B cell (primary cell): ENCODE data around the gene CIART. TPM values are rescaled to one million over a fixed set of nuclear protein-coding genes. Genes with fewer than 3 reads are reported as not detected.

Experiments used
- ATAC-seq: fragments of 200-7000 bp; cut with Tn5 transposase; one replicate; pipeline ENCODE4 v1.10.0; 2021; ENCODE audit warnings: low read depth, mild to moderate bottlenecking, moderate number of reproducible peaks, moderate library complexity
- CTCF ChIA-PET: fragments of 350-600 bp; sonication (Branson Sonifier 250); formaldehyde crosslinking; loops from one replicate; lab custom pipeline; 2021; ENCODE audit warnings: antibody characterized with exemption, inconsistent platforms; lab: Charles Lee
- POLR2A ChIA-PET: fragments of 350-600 bp; sonication (Branson Sonifier 250); formaldehyde crosslinking; loops from one replicate; lab custom pipeline; 2021; ENCODE audit warnings: antibody characterized with exemption; lab: Charles Lee
- DNase-seq: peaks from one replicate; pipeline ENCODE4 v3.0.0; 2013
- H2AFZ ChIP-seq: 2 replicates; pipeline ENCODE4 v1.6.1; 2012; ENCODE audit warnings: mild to moderate bottlenecking, low read depth, low read length; ENCODE audit not compliant: insufficient read depth, poor library complexity, severe bottlenecking
- H3K27ac ChIP-seq, 2 donors: 1 replicate in 1 of 2; 2 replicates in 1 of 2; pipeline ENCODE4 v1.5.1; 2012 to 2013; ENCODE audit warnings: low read length in 2 of 2, mild to moderate bottlenecking in 2 of 2, moderate library complexity in 1 of 2
- H3K27me3 ChIP-seq, 4 experiments: fragments of 200-600 bp in 1 of 4; sonication (generic) in 1 of 4; replicated peaks in 1 of 4; 1 replicate in 2 of 4; 2 replicates in 2 of 4; pipeline versions ENCODE4 v1.6.1 to v1.7.0; 2013 to 2016; ENCODE audit warnings: low read length in 3 of 4, mild to moderate bottlenecking in 2 of 4, mixed read lengths in 1 of 4, moderate library complexity in 1 of 4; ENCODE audit not compliant: insufficient read depth in 4 of 4, control insufficient read depth in 3 of 4; ENCODE audit errors: control extremely low read depth in 1 of 4
- H3K36me3 ChIP-seq, 2 experiments: replicated peaks in 1 of 2; 1 replicate in 1 of 2; 2 replicates in 1 of 2; pipeline versions ENCODE4 v1.6.1 to v1.7.1; 2013; ENCODE audit warnings: low read length in 1 of 2; ENCODE audit not compliant: insufficient read depth in 2 of 2, control insufficient read depth in 1 of 2; ENCODE audit errors: control extremely low read depth in 1 of 2, extremely low read depth in 1 of 2
- H3K4me1 ChIP-seq, 2 donors: fragments of 200-600 bp in 1 of 2; sonication (generic) in 1 of 2; 1 replicate in 1 of 2; 2 replicates in 1 of 2; pipeline versions ENCODE4 v1.5.1 to v1.6.1; 2013 to 2017; ENCODE audit warnings: low read length in 2 of 2; ENCODE audit not compliant: control insufficient read depth in 2 of 2, insufficient read depth in 2 of 2
- H3K4me2 ChIP-seq: replicated peaks from 2 replicates; pipeline ENCODE3; 2012; ENCODE audit warnings: mild to moderate bottlenecking, low read depth, low read length; ENCODE audit not compliant: poor library complexity, severe bottlenecking
- H3K4me3 ChIP-seq, 5 experiments: fragments of 200-600 bp in 1 of 5; sonication (generic) in 1 of 5; 1 replicate in 3 of 5; 2 replicates in 2 of 5; pipeline versions ENCODE4 v1.5.1 to v1.7.0; 2011 to 2016; ENCODE audit warnings: low read length in 4 of 5, mild to moderate bottlenecking in 4 of 5, low read depth in 2 of 5, control low read depth in 1 of 5, moderate library complexity in 1 of 5; ENCODE audit not compliant: insufficient read depth in 1 of 5; ENCODE audit errors: control extremely low read depth in 1 of 5, extremely low read depth in 1 of 5
- H3K79me2 ChIP-seq: fragments of 200-600 bp; sonication (generic); one replicate; pipeline ENCODE4 v1.6.0; 2016; ENCODE audit warnings: low read length; ENCODE audit not compliant: control insufficient read depth, insufficient read depth
- H3K9ac ChIP-seq: fragments of 200-600 bp; sonication (generic); 2 replicates; pipeline ENCODE4 v1.6.1; 2017; ENCODE audit warnings: mild to moderate bottlenecking, low read length, moderate library complexity
- H3K9me3 ChIP-seq, 3 donors: one replicate each; pipeline versions ENCODE4 v1.6.1 to v1.7.1; 2013; ENCODE audit warnings: low read length in 2 of 3; ENCODE audit not compliant: control insufficient read depth in 2 of 3, insufficient read depth in 1 of 3; ENCODE audit errors: control extremely low read depth in 1 of 3
- H4K20me1 ChIP-seq: 2 replicates; pipeline ENCODE4 v1.6.0; 2012; ENCODE audit warnings: mild to moderate bottlenecking, low read length; ENCODE audit not compliant: insufficient read depth, control insufficient read depth, poor library complexity, severe bottlenecking
- H3K27ac Mint-ChIP-seq: one replicate; pipeline ENCODE4 v1.8.0; 2021; ENCODE audit warnings: mixed read lengths
- H3K27me3 Mint-ChIP-seq: one replicate; pipeline ENCODE4 v1.8.0; 2021; ENCODE audit warnings: mixed read lengths
- H3K4me1 Mint-ChIP-seq: one replicate; pipeline ENCODE4 v1.8.0; 2021; ENCODE audit warnings: mixed read lengths
- H3K4me3 Mint-ChIP-seq: one replicate; pipeline ENCODE4 v1.8.0; 2021; ENCODE audit warnings: mixed read lengths
- H3K9me3 Mint-ChIP-seq: one replicate; pipeline ENCODE4 v1.8.0; 2022; ENCODE audit warnings: mixed read lengths; ENCODE audit not compliant: insufficient read depth
- EZH2 ChIP-seq: IDR thresholded peaks from 2 replicates; pipeline ENCODE4 v1.6.1; 2012; ENCODE audit warnings: borderline replicate concordance, low read depth, mild to moderate bottlenecking, moderate library complexity, low read length; ENCODE audit not compliant: insufficient read depth, poor library complexity, severe bottlenecking
- WGBS: methylation state at CpG from one replicate; pipeline ENCODE4 v1.1.5; 2013; ENCODE audit warnings: missing lambda C conversion rate; ENCODE audit not compliant: insufficient coverage; 5-methylcytosine and 5-hydroxymethylcytosine counted together
- intact Hi-C: fragments of 100-400 bp; cut with micrococcal nuclease; formaldehyde crosslinking; loops from one replicate; pipeline ENCODE4 v1.10.0; 2022
- polyA plus RNA-seq: library from polyadenylated mRNA; depleted of rRNA; stranded (reverse); fragments of >200 nt; gene quantifications from 2 replicates; pipeline ENCODE4 v1.2.3, GENCODE V29; 2012
- total RNA-seq, 2 donors: library from RNA; stranded (reverse); fragments of 120-200 nt in 1 of 2; gene quantifications; 1 replicate in 1 of 2; 2 replicates in 1 of 2; pipeline versions ENCODE4 v1.2.3 to v1.2.4, GENCODE V29; 2013 to 2022
- TF ChIP-seq, protein P1 (sequence below): fragments of 200-600 bp; IDR thresholded peaks from one replicate; pipeline ENCODE4 v1.8.0; 2022; ENCODE audit warnings: antibody characterized with exemption, mild to moderate bottlenecking

Gene CIART
- total and polyA plus RNA-seq, 2 donors (not counting 1 experiment from before 2014, with no cell fraction given) = 0.46 TPM; not detected in 1

DNA sequence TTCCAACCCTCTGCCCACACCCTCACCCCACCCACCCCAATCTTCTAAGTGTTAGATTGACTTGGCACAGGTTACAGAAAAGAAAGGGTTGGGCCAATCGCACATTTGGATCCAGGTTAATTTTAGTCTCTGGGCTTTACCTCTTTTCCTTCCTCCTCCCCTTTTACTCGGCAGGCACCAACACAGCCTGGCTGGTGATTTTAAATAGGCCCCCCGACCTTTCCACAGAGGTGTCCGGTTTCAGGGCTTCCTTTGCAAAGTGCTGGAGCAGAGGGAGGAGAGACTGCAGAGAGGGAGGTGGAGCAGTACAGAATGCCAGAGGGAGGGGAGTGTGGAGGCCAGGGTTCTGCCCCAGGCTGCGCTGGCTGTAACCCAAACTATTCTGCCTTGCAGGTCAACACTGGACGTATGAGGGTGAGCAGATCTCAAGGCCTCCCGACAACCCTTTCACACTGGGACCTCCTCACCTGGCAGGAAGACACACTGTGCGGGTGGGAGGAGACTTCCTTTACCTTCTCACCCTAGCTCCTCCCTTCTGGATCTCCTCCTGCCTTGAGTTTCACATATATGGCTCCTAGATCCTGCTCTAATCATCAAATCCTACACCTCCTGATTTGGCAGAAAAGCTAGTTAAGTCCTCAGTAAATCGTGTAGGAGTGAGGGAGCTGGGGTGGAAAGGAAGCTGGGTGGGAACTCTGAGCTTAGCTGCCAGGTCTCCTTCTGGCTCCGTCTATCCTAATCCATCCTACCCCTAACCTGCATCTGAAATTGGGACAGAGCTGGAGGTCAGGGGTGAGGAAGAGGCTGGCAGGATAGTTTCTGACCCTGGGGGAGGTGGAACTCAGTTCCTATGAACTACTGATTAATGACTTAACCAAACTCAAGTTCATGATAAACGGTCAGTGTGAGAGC is 22.3 kb upstream of the CIART start:
- H3K4me1 Mint-ChIP-seq = peaks cover 13% of the 10 kb centered on the region
- H2AFZ ChIP-seq = no peak overlapping the region
- H3K9ac ChIP-seq = no peak overlapping the region
- no peak overlapping the region for H3K4me3 ChIP-seq
- no peak for DNase-seq
- WGBS = 66% methylated on average over 7 of the region's 11 CpGs
- intact Hi-C loops = loop anchor here (10.0 kb wide), 1 partner anchor 735 kb away; no protein-coding TSS in a partner anchor
- H3K4me3 Mint-ChIP-seq = no peak overlapping the region
- H3K9me3 ChIP-seq = no peaks in the 10 kb centered on the region
- no peak overlapping the region for H3K4me2 ChIP-seq
- H3K27me3 Mint-ChIP-seq = peaks cover 40% of the 10 kb centered on the region
- H4K20me1 ChIP-seq = no peaks in the 10 kb centered on the region
- no peak for ATAC-seq
- H3K27ac ChIP-seq = no peak overlapping the region
- peaks cover 0 to 4% of the 10 kb centered on the region in 2 experiments for H3K36me3 ChIP-seq
- CTCF ChIA-PET = interaction anchor here (0.6 to 0.8 kb wide), 2 partner anchors 8 to 358 kb away, joined by 3 read pairs; no protein-coding TSS in a partner anchor
- TF ChIP-seq, protein P1, sequence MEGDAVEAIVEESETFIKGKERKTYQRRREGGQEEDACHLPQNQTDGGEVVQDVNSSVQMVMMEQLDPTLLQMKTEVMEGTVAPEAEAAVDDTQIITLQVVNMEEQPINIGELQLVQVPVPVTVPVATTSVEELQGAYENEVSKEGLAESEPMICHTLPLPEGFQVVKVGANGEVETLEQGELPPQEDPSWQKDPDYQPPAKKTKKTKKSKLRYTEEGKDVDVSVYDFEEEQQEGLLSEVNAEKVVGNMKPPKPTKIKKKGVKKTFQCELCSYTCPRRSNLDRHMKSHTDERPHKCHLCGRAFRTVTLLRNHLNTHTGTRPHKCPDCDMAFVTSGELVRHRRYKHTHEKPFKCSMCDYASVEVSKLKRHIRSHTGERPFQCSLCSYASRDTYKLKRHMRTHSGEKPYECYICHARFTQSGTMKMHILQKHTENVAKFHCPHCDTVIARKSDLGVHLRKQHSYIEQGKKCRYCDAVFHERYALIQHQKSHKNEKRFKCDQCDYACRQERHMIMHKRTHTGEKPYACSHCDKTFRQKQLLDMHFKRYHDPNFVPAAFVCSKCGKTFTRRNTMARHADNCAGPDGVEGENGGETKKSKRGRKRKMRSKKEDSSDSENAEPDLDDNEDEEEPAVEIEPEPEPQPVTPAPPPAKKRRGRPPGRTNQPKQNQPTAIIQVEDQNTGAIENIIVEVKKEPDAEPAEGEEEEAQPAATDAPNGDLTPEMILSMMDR = no peak
- no peak for TF ChIP-seq EZH2
- peaks cover 14 to 15% of the 10 kb centered on the region in 2 donors for H3K4me1 ChIP-seq
- H3K9me3 Mint-ChIP-seq = no peaks in the 10 kb centered on the region
- POLR2A ChIA-PET = no interaction called here
- H3K27me3 ChIP-seq = peaks cover 0 to 36% (median 24%) of the 10 kb centered on the region in 4 experiments
- H3K27ac Mint-ChIP-seq = no peak overlapping the region
- H3K79me2 ChIP-seq = no peaks in the 10 kb centered on the region

DNA sequence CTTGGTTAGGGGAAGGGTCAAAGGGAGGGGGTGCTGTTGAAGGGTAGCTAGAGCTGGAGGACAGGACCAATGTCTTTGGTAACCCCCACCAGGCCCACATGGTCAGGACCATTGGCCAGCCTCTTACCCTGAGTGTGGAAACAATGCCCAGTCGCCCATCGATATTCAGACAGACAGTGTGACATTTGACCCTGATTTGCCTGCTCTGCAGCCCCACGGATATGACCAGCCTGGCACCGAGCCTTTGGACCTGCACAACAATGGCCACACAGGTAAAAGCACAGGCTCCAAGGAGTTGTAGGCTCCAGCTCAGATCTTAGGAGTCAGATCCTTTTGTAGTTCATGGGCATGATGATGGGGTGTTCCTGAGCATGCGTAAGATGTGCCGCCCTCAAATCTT is 21.0 kb upstream of the CIART start:
- peaks cover 2 to 7% of the 10 kb centered on the region in 2 donors for H3K4me1 ChIP-seq
- peaks cover 2% of the 10 kb centered on the region for H3K4me1 Mint-ChIP-seq
- 96% methylated on average over 4 of the region's 6 CpGs for WGBS
- ATAC-seq (no peak), DNase-seq (no peak)
- H3K9me3 Mint-ChIP-seq = no peaks in the 10 kb centered on the region
- no peak overlapping the region for H3K4me3 ChIP-seq
- H3K4me2 ChIP-seq = no peak overlapping the region
- intact Hi-C loops = no loop called here
- H3K79me2 ChIP-seq = peaks cover under 1% of the 10 kb centered on the region
- POLR2A ChIA-PET = no interaction called here
- no peak overlapping the region for H3K27ac ChIP-seq
- peaks cover 0 to 32% (median 20%) of the 10 kb centered on the region in 4 experiments for H3K27me3 ChIP-seq
- no peaks in the 10 kb centered on the region for H4K20me1 ChIP-seq
- no peak overlapping the region for H3K4me3 Mint-ChIP-seq
- H3K36me3 ChIP-seq = peaks cover 0 to 16% of the 10 kb centered on the region in 2 experiments
- no peak overlapping the region for H3K9ac ChIP-seq
- peaks cover 30% of the 10 kb centered on the region for H3K27me3 Mint-ChIP-seq
- TF ChIP-seq, protein P1 = no peak
- no peak overlapping the region for H2AFZ ChIP-seq
- no peaks in the 10 kb centered on the region for H3K9me3 ChIP-seq
- H3K27ac Mint-ChIP-seq = no peak overlapping the region
- CTCF ChIA-PET = interaction anchor here (1.5 kb wide), 1 partner anchor 8 kb away, joined by 4 read pairs; no protein-coding TSS in a partner anchor
